Measurements from ENCODE around the gene LIMS4.
"Not testable (repeated sequence)": the region's sequence is repeated elsewhere in the genome, so short reads cannot be mapped to it uniquely, and the experiment has no call there.

- TF ChIP-seq CTCF (conservative IDR thresholded peaks at IDR 0.05); EZH2 (IDR thresholded peaks at IDR 0.05; ENCODE audit: low read depth): not testable (repeated sequence)
Measured at GRCh38 chr2:110401001-110401618, 71.5 kb downstream of the LIMS4 start.

All from PC-9 (cell line).